Measurements from ENCODE around the gene PAX8. TPM values are rescaled to one million over a fixed set of nuclear protein-coding genes. Genes with fewer than 3 reads are reported as not detected.
"Not testable (repeated sequence)": the region's sequence is repeated elsewhere in the genome, so short reads cannot be mapped to it uniquely, and the experiment has no call there.

The PAX8 gene
- total RNA-seq, 1 donor from 2014 or later: 2.9 TPM

GRCh38 chr2:113318941-113319340, 40.2 kb upstream of the PAX8 start:
- not testable (repeated sequence) for H3K36me3 Mint-ChIP-seq; DNase-seq (ENCODE audit: low spot score); H3K4me3 ChIP-seq; H3K9me3 Mint-ChIP-seq; H3K4me1 ChIP-seq; H3K4me2 ChIP-seq; H3K27me3 Mint-ChIP-seq (ENCODE audit: insufficient read depth, low read depth); H3K4me3 Mint-ChIP-seq; H3K9ac ChIP-seq; H3K36me3 ChIP-seq; H4K20me1 ChIP-seq (ENCODE audit: low read depth); H3K27ac Mint-ChIP-seq; H3K27ac ChIP-seq; H3K9me3 ChIP-seq (ENCODE audit: low read depth); H3K79me2 ChIP-seq (ENCODE audit: low read depth); H3F3A ChIP-seq (ENCODE audit: low read depth); H2AFZ ChIP-seq (replicated peaks)
- peaks cover 17% of the 10 kb centered on the region for H3K27me3 ChIP-seq
- H3K4me1 Mint-ChIP-seq: peaks cover 16% of the 10 kb centered on the region

GRCh38 chr2:113316085-113316484, 37.4 kb upstream of the PAX8 start:
- Mint-ChIP-seq H3K4me1 (peaks cover 31% of the 10 kb centered on the region), H3K4me3 (no peak overlapping the region), H3K9me3 (no peaks in the 10 kb centered on the region), H3K27ac (no peak overlapping the region), H3K36me3 (no peaks in the 10 kb centered on the region), H3K27me3 (ENCODE audit: insufficient read depth, low read depth) (peaks cover 5% of the 10 kb centered on the region)
- Histone ChIP-seq H3K9me3 (ENCODE audit: low read depth) (no peaks in the 10 kb centered on the region), H3K79me2 (ENCODE audit: low read depth) (no peaks in the 10 kb centered on the region), H4K20me1 (ENCODE audit: low read depth) (no peaks in the 10 kb centered on the region), H3K27ac (no peak overlapping the region), H3K4me3 (no peak overlapping the region), H3K4me1 (no peaks in the 10 kb centered on the region), H3K4me2 (no peak overlapping the region), H3K36me3 (no peaks in the 10 kb centered on the region), H3K27me3 (peaks cover 17% of the 10 kb centered on the region), H2AFZ (replicated peaks) (no peak overlapping the region), H3K9ac (no peak overlapping the region), H3F3A (ENCODE audit: low read depth) (no peaks in the 10 kb centered on the region)
- TF ChIP-seq EZH2phosphoT487 (IDR thresholded peaks at IDR 0.05): no peak
- no peak for TF ChIP-seq EZH2 (IDR thresholded peaks at IDR 0.05)
- no peak for TF ChIP-seq CTCF (IDR thresholded peaks at IDR 0.05)
- no peak for DNase-seq (ENCODE audit: low spot score)

GRCh38 chr2:113314663-113315062, 35.9 kb upstream of the PAX8 start:
- not testable (repeated sequence) for H3K27ac Mint-ChIP-seq; H3K79me2 ChIP-seq (ENCODE audit: low read depth); H3K9me3 ChIP-seq (ENCODE audit: low read depth); H3K9me3 Mint-ChIP-seq; H3K4me3 Mint-ChIP-seq; H3K36me3 Mint-ChIP-seq; H3K4me3 ChIP-seq; H3K9ac ChIP-seq; H3F3A ChIP-seq (ENCODE audit: low read depth); H3K36me3 ChIP-seq; H3K27me3 Mint-ChIP-seq (ENCODE audit: insufficient read depth, low read depth); H3K4me2 ChIP-seq; H4K20me1 ChIP-seq (ENCODE audit: low read depth); H2AFZ ChIP-seq (replicated peaks); H3K27ac ChIP-seq; H3K4me1 ChIP-seq; DNase-seq (ENCODE audit: low spot score)
- H3K4me1 Mint-ChIP-seq: peaks cover 44% of the 10 kb centered on the region
- peaks cover 17% of the 10 kb centered on the region for H3K27me3 ChIP-seq

- DNase-seq (ENCODE audit: low spot score); H3K4me2 ChIP-seq; H3F3A ChIP-seq (ENCODE audit: low read depth); H3K9me3 ChIP-seq (ENCODE audit: low read depth); H3K9me3 Mint-ChIP-seq; H2AFZ ChIP-seq (replicated peaks); H3K36me3 ChIP-seq; H3K79me2 ChIP-seq (ENCODE audit: low read depth); H3K27me3 Mint-ChIP-seq (ENCODE audit: insufficient read depth, low read depth); H3K4me3 Mint-ChIP-seq; H4K20me1 ChIP-seq (ENCODE audit: low read depth); H3K4me3 ChIP-seq; H3K27ac ChIP-seq; H3K27ac Mint-ChIP-seq; H3K9ac ChIP-seq; H3K4me1 ChIP-seq; H3K36me3 Mint-ChIP-seq: not testable (repeated sequence)
- peaks cover 49% of the 10 kb centered on the region for H3K4me1 Mint-ChIP-seq
- H3K27me3 ChIP-seq: peaks cover 17% of the 10 kb centered on the region
Measured at GRCh38 chr2:113314176-113314575, 35.5 kb upstream of the PAX8 start.

GRCh38 chr2:113311781-113312180, 33.1 kb upstream of the PAX8 start:
- not testable (repeated sequence) for H3K27ac Mint-ChIP-seq; H3K4me3 Mint-ChIP-seq; H3K9me3 Mint-ChIP-seq; H3K36me3 ChIP-seq; H3K36me3 Mint-ChIP-seq; H3F3A ChIP-seq (ENCODE audit: low read depth); H3K79me2 ChIP-seq (ENCODE audit: low read depth); H2AFZ ChIP-seq (replicated peaks); H3K9me3 ChIP-seq (ENCODE audit: low read depth); H3K9ac ChIP-seq; H3K27me3 Mint-ChIP-seq (ENCODE audit: insufficient read depth, low read depth); H3K27ac ChIP-seq; H3K4me1 ChIP-seq; H4K20me1 ChIP-seq (ENCODE audit: low read depth); H3K4me2 ChIP-seq; H3K4me3 ChIP-seq; DNase-seq (ENCODE audit: low spot score)
- H3K27me3 ChIP-seq: peaks cover 11% of the 10 kb centered on the region
- peaks cover 54% of the 10 kb centered on the region for H3K4me1 Mint-ChIP-seq

- H3K27me3 Mint-ChIP-seq (ENCODE audit: insufficient read depth, low read depth): peaks cover 11% of the 10 kb centered on the region
- H3K9me3 ChIP-seq (ENCODE audit: low read depth); DNase-seq (ENCODE audit: low spot score); H3K9ac ChIP-seq; H3K36me3 ChIP-seq; H3K79me2 ChIP-seq (ENCODE audit: low read depth); H3K9me3 Mint-ChIP-seq; H4K20me1 ChIP-seq (ENCODE audit: low read depth); H3K4me3 Mint-ChIP-seq; H3K4me3 ChIP-seq; H3K36me3 Mint-ChIP-seq; H3K4me1 ChIP-seq; H3K4me2 ChIP-seq; H3K27ac ChIP-seq; H2AFZ ChIP-seq (replicated peaks); H3F3A ChIP-seq (ENCODE audit: low read depth); H3K27ac Mint-ChIP-seq: not testable (repeated sequence)
- H3K27me3 ChIP-seq: peaks cover 11% of the 10 kb centered on the region
- peaks cover 60% of the 10 kb centered on the region for H3K4me1 Mint-ChIP-seq
Measured at GRCh38 chr2:113311191-113311590, 32.5 kb upstream of the PAX8 start.
